Fibroblast of upper back skin (primary cell): ENCODE measurements around the gene FUT2.
"Not testable (repeated sequence)": the region's sequence is repeated elsewhere in the genome, so short reads cannot be mapped to it uniquely, and the experiment has no call there.

Source experiments
- DNase-seq: peaks from one replicate; pipeline ENCODE4 v3.0.0-alpha.2; 2013

FUT2 gene

GRCh38 chr19:48705431-48705830, 9.7 kb downstream of the FUT2 start:
- peak; percentile 35 for DNase-seq

DNA sequence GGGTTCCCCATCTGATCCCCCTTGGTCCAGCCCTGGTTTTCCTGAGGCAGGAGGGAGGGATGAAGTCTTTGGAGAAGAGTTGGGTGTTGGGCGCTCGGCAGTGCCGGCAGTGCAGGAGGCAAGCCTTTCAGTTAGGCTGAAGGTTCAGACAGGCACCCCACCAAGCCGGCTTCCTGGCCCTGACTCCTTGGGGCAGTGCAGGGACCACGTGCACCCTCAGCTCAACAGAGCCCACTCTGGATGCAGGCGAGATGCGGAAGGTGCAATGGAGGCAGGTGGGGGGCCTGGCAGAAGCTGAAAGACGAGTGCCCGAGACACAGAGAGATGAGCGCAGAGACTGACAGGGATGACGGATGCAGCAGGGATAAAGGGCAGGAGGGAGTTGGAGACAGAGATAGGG, 12.7 kb downstream of the FUT2 start:
- no peak for DNase-seq

DNA sequence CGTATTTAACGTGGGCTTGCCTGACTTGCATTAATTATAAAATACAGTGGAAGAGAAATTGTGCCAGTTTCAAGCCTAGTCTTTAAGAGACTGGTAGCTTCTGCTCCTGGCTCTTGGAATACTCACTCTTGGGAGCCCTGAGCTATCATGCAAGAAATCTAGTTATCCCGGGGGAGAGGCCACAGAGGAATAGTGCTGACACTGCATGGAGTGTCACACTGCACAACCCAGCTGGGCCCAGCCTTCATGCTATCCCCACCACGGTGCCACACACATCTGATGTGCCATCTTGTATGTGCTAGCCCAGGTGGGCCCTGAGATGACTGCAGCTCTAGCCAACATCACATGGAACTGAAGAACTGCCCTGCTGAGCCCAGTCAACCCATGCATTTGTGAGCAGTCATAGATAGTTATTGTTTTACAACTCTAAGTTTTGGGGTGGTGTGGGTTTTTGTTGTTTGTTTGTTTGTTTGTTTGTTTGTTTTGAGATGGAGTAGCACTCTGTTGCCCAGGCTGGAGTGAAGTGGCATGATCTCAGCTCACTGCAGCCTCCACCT, 15.4 kb downstream of the FUT2 start:
- no peak for DNase-seq

GRCh38 chr19:48713041-48713863, 17.5 kb downstream of the FUT2 start:
- DNase-seq: no peak

GRCh38 chr19:48713864-48714755, 18.3 kb downstream of the FUT2 start:
- peak; percentile 100 for DNase-seq

DNA sequence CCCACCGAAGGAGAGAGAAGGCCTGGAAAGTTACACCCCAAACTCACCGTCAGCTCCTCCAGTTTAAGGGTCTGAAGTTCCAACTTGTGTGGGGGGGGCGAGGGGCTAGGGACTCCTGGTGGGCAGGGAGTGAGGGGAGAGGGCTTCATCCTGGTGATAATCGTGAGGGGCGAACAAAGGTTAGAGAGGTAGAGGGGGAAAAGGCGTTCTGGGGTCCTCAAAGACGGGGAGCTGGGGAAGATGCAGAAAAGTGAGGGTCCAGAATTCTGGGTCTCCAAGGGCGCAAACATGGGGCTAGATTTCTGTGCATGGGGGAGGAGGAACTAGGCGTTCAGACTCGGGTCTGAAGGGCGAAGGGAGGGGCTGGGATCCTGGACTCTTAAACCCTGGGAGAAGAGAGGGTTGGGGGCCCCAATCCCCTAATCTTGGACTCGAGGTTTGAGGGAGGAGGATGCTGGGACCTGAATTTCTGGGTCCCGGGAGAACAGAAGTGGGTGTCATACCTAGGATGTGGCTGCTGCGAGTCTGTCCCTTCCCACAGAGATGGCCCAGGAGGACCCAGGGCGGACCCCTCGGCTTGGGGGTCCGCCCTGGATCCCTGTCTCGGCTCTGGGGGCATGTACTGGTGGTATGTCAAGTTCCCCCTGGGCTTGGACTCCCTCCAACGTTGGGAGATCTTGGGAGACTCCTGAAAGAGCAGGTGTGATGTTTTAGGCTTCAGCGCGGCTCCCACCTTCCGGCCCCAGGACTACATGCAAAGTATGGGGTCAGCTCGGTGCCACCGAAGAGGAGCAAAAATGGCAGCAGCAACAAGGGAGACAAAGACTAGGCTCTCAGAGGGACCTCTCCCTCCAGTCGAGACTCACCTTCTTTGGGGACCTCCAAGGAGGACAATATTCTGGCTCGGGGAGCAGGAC, 19.2 kb downstream of the FUT2 start:
- DNase-seq: no peak

- peak; percentile 45 for DNase-seq
These were observed 20.0 kb downstream of the FUT2 start for GRCh38 chr19:48715681-48716171.

DNA sequence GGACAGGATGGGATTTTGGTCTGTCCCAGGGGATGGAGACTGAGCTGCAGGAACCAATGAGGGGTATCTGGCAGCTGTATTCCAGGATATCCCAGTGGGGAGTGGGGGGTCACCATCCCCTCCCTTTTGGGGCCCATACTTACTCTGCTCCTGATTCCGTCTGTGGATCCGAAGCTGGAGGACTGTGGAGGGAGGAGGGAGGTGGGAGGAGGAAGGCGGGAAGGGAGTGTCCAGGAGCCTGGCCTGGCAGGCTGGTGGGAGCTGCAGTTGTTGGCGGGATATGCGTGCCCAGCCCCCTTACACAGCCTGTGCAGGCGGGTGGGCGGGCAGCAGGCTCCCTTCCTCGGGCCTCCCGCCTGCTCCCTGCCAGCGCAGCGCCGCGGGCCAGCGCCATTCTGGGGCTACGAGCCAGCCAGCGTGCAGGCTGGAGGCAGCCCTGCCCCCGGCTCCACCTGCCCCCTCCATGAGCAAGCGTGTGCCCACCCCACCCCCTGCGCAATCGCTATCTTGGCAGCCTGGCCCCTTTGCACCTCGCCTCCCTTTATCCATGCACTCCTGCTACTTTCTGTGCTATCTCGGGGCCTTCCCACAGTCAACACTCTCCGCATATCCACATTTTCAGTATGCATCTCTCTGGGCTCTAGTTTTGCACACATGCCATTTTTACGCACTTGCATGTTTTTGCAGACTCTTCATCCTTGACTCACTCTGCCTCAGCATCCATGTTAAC, 21.0 kb downstream of the FUT2 start:
- peak; percentile 58 for DNase-seq

DNA sequence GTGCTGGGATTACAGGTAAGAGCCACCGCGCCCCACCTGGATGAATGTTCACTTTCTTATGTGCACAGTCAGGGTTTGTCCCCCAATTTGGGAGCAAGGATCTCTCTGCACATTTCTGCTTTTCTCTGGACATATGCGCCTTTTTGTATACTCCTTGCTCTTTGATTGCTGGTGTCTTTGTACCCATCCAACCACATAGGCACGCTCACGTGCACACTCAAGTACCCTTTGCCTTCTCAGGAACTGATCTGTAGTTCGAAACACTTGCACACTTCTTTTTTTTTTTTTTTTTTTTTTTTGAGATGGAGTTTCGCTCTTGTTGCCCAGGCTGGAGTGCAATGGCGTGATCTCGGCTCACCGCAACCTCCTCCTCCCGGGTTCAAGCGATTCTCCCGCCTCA, 22.3 kb downstream of the FUT2 start:
- DNase-seq: not testable (repeated sequence)

- no peak for DNase-seq
These were observed 23.0 kb downstream of the FUT2 start for GRCh38 chr19:48718711-48719231.

DNA sequence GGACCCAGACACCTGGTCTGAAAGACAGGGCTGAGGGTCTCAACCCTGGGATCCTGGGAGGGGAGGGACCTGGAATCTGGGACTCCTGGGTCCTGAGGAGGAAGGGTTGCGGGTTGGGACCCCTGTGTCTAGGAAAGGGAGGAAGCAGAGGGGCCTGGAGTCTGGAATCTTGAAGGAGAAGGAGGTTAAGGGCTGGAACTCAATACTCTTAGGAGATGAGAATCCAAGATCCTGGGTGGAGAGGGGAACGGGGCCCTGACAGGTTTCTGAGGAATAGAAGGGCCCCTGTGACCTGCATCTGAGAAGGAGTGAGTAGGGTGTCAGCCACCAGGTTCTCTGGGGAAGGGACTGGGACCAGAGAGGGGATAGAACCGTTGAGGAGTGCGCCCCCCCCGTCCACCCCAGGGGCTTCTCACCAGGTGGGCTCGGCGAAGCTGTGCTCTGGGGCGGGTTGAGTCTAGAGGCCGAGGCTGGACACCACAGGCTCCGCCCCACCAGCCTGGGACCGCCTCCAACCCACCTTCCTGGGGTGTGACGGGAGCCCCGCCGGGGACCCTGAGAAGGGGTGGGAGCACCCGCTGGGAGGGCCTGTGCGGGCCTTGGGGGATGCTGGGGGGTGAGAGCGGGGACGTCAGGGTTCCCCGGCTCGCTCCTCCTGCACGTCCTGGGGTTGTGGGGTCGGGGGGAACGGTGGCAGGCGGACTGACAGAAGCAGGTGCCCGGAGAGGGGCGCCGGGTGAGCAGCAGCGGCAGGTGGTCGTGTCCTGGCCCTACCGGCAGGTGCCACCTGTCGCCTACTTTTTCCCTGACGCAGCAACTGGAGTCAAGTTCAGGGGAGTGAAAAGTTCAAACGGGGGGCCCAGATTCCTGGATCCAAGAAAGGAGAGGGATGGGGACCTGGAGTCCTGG, 23.7 kb downstream of the FUT2 start, which contains the start of gene MAMSTR:
TSS of gene MAMSTR (minus strand) at position 463 of the 909 bp plus-strand sequence. CDS start 694 bp downstream, outside the sequence.
- no peak for DNase-seq

DNA sequence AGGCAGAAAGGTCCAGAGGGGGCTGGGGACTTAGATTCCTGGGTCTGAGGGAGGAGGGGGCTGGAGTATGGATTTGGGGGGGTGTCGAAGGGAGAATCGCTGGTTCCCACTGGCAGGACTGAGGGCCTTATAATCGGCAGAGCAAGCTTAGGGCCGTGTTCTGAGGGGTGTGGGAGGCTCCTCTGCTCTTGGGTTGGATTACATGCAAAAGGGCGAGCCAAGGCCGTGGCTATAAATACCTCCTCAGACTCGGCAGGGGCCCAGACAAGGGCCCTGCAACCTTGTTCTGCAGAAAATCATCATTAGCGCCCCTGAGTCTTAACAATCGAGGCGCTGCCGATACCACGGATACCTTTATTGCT, 24.5 kb downstream of the FUT2 start:
- no peak for DNase-seq

- DNase-seq: peak; percentile 100
These were observed 25.0 kb downstream of the FUT2 start for GRCh38 chr19:48720613-48721296.

- DNase-seq: no peak
These were observed 26.5 kb downstream of the FUT2 start for GRCh38 chr19:48722196-48722708.

DNA sequence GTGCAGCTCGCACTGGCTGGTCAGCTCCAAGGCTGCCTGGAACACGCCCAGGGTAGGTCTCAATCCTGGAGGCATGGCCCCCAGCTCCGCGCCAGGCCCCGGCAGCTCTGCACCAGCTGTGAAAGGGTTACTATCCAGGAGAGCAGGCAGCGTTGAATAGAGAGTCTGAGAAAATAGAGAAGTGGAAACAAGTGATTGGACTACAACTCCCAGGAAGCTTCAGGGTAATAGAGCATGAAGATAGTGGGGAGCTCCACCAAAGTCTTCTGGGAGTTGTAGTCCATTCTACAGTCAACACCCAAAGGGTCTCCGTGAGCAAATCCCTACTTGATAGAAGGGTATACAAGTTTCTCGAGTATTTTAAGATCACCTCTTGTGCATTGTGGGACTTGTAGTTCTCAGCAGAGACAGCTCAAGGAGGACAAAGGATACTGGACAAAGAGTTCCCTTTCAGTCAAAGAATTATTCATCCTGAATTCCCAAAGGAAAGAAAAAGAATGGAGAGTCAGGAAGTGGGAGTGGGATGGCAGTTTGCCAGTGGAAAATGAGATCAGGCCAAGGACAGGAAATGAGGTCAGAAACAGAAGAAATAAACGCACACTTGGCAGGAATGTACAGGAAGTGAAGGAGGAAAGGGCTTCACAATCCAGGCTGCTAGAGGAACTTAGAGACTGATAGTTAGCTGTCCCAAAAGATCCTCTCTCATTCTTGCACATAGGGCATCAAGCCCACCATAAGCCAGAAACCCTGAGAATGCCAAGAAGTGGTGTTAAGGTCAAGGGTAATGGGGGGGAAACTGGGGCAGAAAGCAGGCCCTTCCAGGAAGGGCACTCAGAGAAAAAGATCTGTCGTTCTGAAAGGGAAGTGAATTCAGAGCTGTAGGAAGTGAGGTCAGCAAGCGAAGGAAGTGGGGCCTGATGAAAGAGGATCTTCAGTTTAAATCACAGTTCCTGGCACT, 29.3 kb downstream of the FUT2 start:
- peak; percentile 95 for DNase-seq

DNA sequence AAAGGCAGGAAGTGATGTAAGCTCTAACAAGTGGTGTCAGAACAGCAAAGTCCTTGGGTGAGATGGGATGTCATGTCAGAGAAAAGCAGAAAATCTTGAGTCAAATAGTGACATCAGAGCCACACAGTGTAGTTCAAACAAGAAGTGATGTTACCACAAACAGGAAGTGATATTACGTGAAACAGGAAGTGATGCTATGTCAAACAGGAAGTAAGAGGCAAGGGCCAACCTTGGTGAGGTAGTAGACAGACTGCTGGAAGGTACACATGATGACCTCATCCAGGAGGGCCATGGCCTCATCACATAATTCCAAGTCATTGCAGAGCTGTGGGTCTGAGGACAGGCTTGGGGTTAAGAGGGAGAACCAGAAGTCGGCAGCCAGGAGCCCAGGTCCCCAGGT, 30.8 kb downstream of the FUT2 start:
- no peak for DNase-seq

DNA sequence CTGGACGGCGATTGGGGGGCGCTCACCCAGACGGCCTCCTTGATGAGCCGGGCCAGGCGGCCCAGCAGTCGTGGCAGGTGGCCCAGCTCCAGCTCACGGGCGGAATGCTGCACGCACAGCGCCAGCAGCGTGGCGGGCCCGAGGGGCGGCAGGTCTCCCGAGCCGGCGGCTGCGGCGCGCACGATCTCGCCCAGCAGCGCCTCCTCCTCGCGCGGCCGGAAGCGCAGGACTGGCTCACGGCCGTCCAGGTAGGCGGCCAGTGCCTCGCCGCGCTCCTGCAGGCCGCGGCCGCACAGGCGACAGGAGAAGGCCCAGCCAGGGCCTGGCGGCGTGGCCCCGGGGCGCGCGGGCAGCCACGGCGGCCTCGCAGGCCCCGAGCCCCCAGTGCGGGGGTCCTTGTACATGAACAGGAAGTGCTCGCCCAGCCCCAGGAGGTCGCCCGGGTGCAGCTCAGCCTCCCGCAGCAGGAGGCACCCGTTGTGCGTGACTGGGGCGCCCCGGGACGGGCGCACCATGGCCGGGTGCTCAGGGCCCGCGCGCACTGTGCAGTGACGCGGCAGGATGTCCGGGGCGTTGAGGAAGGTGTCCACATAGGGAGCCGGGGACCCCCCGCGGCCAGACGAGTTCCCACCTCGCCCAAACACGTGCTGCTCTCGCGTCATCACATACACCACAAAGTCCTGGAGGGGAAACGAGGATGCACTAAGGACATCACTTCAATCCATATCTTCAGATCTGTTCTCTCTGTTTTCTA, 33.3 kb downstream of the FUT2 start:
- DNase-seq: no peak
